ENCODE results near the gene C1QTNF1.

Gene C1QTNF1

GRCh38 chr17:79097226-79098055 is 73.5 kb downstream of the C1QTNF1 start:
- DNase-seq = no peak

DNA sequence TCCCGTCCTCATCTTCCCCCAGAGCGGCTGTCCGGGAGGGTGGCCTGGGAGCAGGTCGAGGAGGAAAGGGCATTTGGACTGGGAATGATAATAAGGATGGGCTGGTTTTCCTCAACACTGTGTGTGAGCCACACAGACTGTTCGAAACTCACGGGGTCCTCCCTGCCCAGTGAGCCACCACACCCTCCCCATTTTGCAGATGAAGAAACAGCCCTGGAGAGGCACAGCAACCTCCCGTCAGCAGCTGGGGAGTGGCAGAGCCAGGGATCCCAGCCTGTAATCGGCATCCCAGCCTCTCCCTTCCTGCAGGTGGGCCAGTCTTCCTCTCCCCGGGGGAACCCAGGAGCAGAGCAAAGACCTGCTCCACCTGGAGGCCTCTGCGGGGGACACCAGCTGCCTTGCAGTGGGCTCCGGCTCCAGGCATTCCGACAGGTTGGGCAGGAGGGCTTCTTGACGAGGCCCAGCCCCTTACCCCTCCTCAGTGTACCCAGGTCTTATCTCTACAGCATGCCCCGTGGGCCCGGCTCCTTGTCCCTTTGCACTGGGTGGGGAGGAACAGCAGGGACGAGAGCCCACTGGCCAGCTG is 74.4 kb downstream of the C1QTNF1 start:
- no peak for DNase-seq
